Measurements from ENCODE around the gene GPR55. TPM values are rescaled to one million over a fixed set of nuclear protein-coding genes. Genes with fewer than 3 reads are reported as not detected.

The GPR55 gene
- total and polyA plus RNA-seq, 2 of the 4 experiments (the other 2 are of a cell fraction): 0.03 TPM; not detected in 1

GRCh38 chr2:230862292-230862691 is 62.8 kb downstream of the GPR55 start:
- Histone ChIP-seq H3K14ac (replicated peaks; ENCODE audit: low read depth, low read length) (no peak overlapping the region), H3K36me3 (ENCODE audit: control insufficient read depth, insufficient read depth, low read length) (no peaks in the 10 kb centered on the region), H3K9me1 (ENCODE audit: insufficient read depth, low read length) (0 out of 2 replicates have a peak, but pooled peaks cover 4% of the 10 kb centered on the region), H3K9ac (ENCODE audit: low read depth, low read length) (no peak overlapping the region), H2AFZ (replicated peaks; ENCODE audit: low read length, poor library complexity) (no peak overlapping the region), H2BK20ac (ENCODE audit: low read depth, low read length) (no peak overlapping the region), H3K4me2 (ENCODE audit: low read depth, low read length) (no peak overlapping the region), H3K27ac (ENCODE audit: insufficient read depth, low read length) (no peak overlapping the region), H2BK5ac (ENCODE audit: low read depth, low read length, poor library complexity, severe bottlenecking) (no peak overlapping the region), H2BK15ac (ENCODE audit: low read depth, low read length) (no peak overlapping the region), H4K8ac (ENCODE audit: low read depth in 2 of 2, low read length in 2 of 2) (no peak overlapping the region), H3K4me3 (ENCODE audit: insufficient read depth, low read depth, low read length) (no peak overlapping the region), H3K18ac (ENCODE audit: low read depth, low read length) (no peak overlapping the region), H4K20me1 (ENCODE audit: insufficient read depth, low read length) (0 out of 2 replicates have a peak, but pooled peaks cover 7% of the 10 kb centered on the region), H3K56ac (ENCODE audit: extremely low read depth, insufficient read depth, low read length) (no peak overlapping the region), H2AK5ac (ENCODE audit: low read depth, low read length) (no peak overlapping the region), H4K91ac (ENCODE audit: insufficient read depth, low read depth, low read length) (no peak overlapping the region), H2BK120ac (ENCODE audit: low read depth, low read length) (no peak overlapping the region), H3K23ac (ENCODE audit: low read depth, low read length) (no peak overlapping the region), H3K4me1 (ENCODE audit: control insufficient read depth, insufficient read depth, low read length) (peaks cover 2% of the 10 kb centered on the region; the same call in 1 of the 2 replicates), H3K4ac (ENCODE audit: low read depth, low read length) (no peak overlapping the region), H4K5ac (ENCODE audit: low read depth, low read length) (no peak overlapping the region), H3K27me3 (ENCODE audit: control insufficient read depth, insufficient read depth, low read length) (peaks cover 27% of the 10 kb centered on the region), H2AK9ac (replicated peaks; ENCODE audit: low read depth, low read length, poor library complexity) (no peak overlapping the region), H3K79me1 (ENCODE audit: low read depth in 1 of 2, low read length in 2 of 2) (peaks cover 0 to 21% of the 10 kb centered on the region in 2 experiments; a peak in 2 of 4 replicates), H3K9me3 (ENCODE audit: control insufficient read depth, insufficient read depth, low read length) (no peaks in the 10 kb centered on the region)
- ChIA-PET POLR2A (ENCODE audit: unreplicated experiment) (no interaction called here), CTCF (no interaction called here)
- no TSS peak for BruUV-seq (replicated peaks)
- intact Hi-C loops (cut with micrococcal nuclease): no loop called here
- DNase-seq (no peak), ATAC-seq (ENCODE audit: low read depth) (no peak)
- in situ Hi-C loops (cut with MboI; ENCODE audit: low sequenced_read_pairs): no loop called here
- dilution Hi-C loops (cut with HindIII; ENCODE audit: low sequenced_read_pairs, unreplicated experiment): no loop called here
- TF ChIP-seq POLR2A (IDR thresholded peaks at IDR 0.05; ENCODE audit: low read depth, low read length): no peak
- no CpG with 5 or more reads among the region's 5 CpGs for WGBS, 2 experiments (ENCODE audit: extremely low coverage in 2 of 2, insufficient read length in 1 of 2)

Data from IMR-90 (cell line).